Lung (tissue), 12 donors: ENCODE data around the gene ZNF41. TPM values are rescaled to one million over a fixed set of nuclear protein-coding genes. Genes with fewer than 3 reads are reported as not detected.
A peak's percentile ranks its signal among the peaks of the same experiment; 100 is the strongest.
"Not testable (repeated sequence)": the region's sequence is repeated elsewhere in the genome, so short reads cannot be mapped to it uniquely, and the experiment has no call there.

Experiments used
- ATAC-seq: fragments of 200-7000 bp; cut with Tn5 transposase; one replicate; pipeline ENCODE4 v1.9.1; 2020; ENCODE audit warnings: moderate number of reproducible peaks; ENCODE audit not compliant: insufficient read depth, low FRiP score
- DNase-seq, 3 donors: peaks; one replicate each; pipeline ENCODE4 v3.0.0-alpha.2; 2013 to 2017
- H3K27ac ChIP-seq, 2 donors: one replicate each; pipeline ENCODE4 v1.5.1; 2013; ENCODE audit warnings: mild to moderate bottlenecking in 2 of 2, moderate library complexity in 2 of 2, control low read depth in 1 of 2, inconsistent platforms in 1 of 2, low read depth in 1 of 2, low read length in 1 of 2
- H3K27me3 ChIP-seq, 3 donors: one replicate each; pipeline ENCODE4 v1.5.1; 2013; ENCODE audit warnings: low read length in 2 of 3; ENCODE audit not compliant: control insufficient read depth in 3 of 3, insufficient read depth in 3 of 3
- H3K36me3 ChIP-seq, 4 donors: one replicate each; pipeline ENCODE4 v1.5.1; 2013; ENCODE audit warnings: low read length in 4 of 4, mild to moderate bottlenecking in 1 of 4, moderate library complexity in 1 of 4; ENCODE audit not compliant: control insufficient read depth in 4 of 4, insufficient read depth in 4 of 4
- H3K4me1 ChIP-seq, 5 donors: one replicate each; pipeline ENCODE4 v1.5.1; 2013; ENCODE audit warnings: low read length in 5 of 5, mild to moderate bottlenecking in 2 of 5, moderate library complexity in 1 of 5; ENCODE audit not compliant: control insufficient read depth in 5 of 5, insufficient read depth in 5 of 5
- H3K4me3 ChIP-seq: one replicate; pipeline ENCODE4 v1.5.1; 2013; ENCODE audit warnings: mild to moderate bottlenecking, control low read depth, moderate library complexity
- H3K9ac ChIP-seq, 2 donors: one replicate each; pipeline ENCODE4 v1.5.1; 2013; ENCODE audit warnings: low read length in 2 of 2, control low read depth in 1 of 2; ENCODE audit not compliant: insufficient read depth in 1 of 2
- H3K9me3 ChIP-seq, 4 donors: one replicate each; pipeline ENCODE4 v1.5.1; 2013; ENCODE audit warnings: low read length in 3 of 4, mild to moderate bottlenecking in 1 of 4, moderate library complexity in 1 of 4; ENCODE audit not compliant: control insufficient read depth in 4 of 4, insufficient read depth in 3 of 4
- CTCF ChIP-seq: IDR thresholded peaks from 2 replicates; pipeline ENCODE4 v1.5.1; 2012; ENCODE audit warnings: mild to moderate bottlenecking; ENCODE audit errors: control extremely low read depth, extremely low read depth
- WGBS, 2 donors: extraction: QIAGEN DNeasy Blood & Tissue Kit; methylation state at CpG; one replicate each; pipeline ENCODE4 v1.1.7; 2013; 5-methylcytosine and 5-hydroxymethylcytosine counted together
- polyA plus RNA-seq, 2 donors: library from polyadenylated mRNA; stranded (reverse); fragments of 200-250 nt; gene quantifications; one replicate each; pipeline ENCODE4 v1.2.1, GENCODE V29; 2013
- total RNA-seq, 2 donors: library from RNA; depleted of rRNA in 1 of 2; stranded (reverse); fragments of >200 nt in 1 of 2; gene quantifications; one replicate each; pipeline ENCODE4 v1.2.1, GENCODE V29; 2014 to 2021
- donor health status: control.
- donor health status: control.
- donor health status: Bipolar disorder and iron deficiency.
- donor health status: healthy.
- donor health status: DM: yes; HTN: yes; CAD: no.

The ZNF41 gene
- total and polyA plus RNA-seq, 4 donors: 2.0 to 12.0 (median 6.9) TPM

GRCh38 chrX:47498411-47498810, 15.4 kb upstream of the ZNF41 start:
- DNase-seq: no peak
- WGBS, 2 donors: 55% methylated on average over 4 of the region's 4 CpGs
- H3K4me3 ChIP-seq: no peak overlapping the region

GRCh38 chrX:47497271-47497888, 14.4 kb upstream of the ZNF41 start:
- H3K9me3 ChIP-seq: no peaks in the 10 kb centered on the region
- WGBS, 2 donors: 54 to 65% methylated on average over 2 of the region's 2 CpGs
- no peak for TF ChIP-seq CTCF
- DNase-seq: peak in 2 of 3 donors; percentile 26 to 38
- H3K36me3 ChIP-seq: no peaks in the 10 kb centered on the region
- H3K27me3 ChIP-seq: peaks cover 0 to 2% (median 0%) of the 10 kb centered on the region in 3 donors
- ATAC-seq: no peak
- H3K9ac ChIP-seq: no peak overlapping the region
- H3K27ac ChIP-seq: no peak overlapping the region
- no peak overlapping the region for H3K4me3 ChIP-seq
- peaks cover 0 to 6% (median 0%) of the 10 kb centered on the region in 5 donors for H3K4me1 ChIP-seq

More at GRCh38 chrX:47498411-47498810, 15.4 kb upstream of the ZNF41 start:
- H3K9ac ChIP-seq: no peak overlapping the region
- no peaks in the 10 kb centered on the region for H3K36me3 ChIP-seq
- H3K4me1 ChIP-seq: peaks cover 0 to 6% (median 0%) of the 10 kb centered on the region in 5 donors
- H3K9me3 ChIP-seq: no peaks in the 10 kb centered on the region
- no peak overlapping the region for H3K27ac ChIP-seq
- ATAC-seq: no peak
- H3K27me3 ChIP-seq: peaks cover 0 to 2% (median 0%) of the 10 kb centered on the region in 3 donors
- no peak for TF ChIP-seq CTCF

DNA sequence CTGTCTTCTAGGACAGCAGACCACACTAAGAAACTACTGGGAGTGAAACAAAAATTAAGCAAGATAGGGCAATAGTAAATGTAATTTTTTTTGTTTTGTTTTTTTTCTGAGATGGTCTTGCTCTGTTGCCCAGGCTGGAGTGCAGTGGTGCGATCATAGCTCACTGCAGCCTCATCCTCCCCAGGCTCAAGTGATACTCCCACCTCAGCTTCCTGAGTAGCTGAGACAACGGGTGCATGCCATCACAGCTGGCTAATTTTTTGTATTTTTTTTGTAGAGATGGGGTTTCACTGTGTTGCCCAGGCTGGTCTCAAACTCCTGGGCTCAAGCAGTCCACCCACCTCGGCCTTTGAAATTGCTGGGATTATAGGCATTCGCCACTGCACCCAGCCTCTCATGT, 9.1 kb upstream of the ZNF41 start:
- ATAC-seq, H3K27me3 ChIP-seq: not testable (repeated sequence)
- WGBS, 2 donors: 82 to 88% methylated on average over 4 of the region's 4 CpGs

DNA sequence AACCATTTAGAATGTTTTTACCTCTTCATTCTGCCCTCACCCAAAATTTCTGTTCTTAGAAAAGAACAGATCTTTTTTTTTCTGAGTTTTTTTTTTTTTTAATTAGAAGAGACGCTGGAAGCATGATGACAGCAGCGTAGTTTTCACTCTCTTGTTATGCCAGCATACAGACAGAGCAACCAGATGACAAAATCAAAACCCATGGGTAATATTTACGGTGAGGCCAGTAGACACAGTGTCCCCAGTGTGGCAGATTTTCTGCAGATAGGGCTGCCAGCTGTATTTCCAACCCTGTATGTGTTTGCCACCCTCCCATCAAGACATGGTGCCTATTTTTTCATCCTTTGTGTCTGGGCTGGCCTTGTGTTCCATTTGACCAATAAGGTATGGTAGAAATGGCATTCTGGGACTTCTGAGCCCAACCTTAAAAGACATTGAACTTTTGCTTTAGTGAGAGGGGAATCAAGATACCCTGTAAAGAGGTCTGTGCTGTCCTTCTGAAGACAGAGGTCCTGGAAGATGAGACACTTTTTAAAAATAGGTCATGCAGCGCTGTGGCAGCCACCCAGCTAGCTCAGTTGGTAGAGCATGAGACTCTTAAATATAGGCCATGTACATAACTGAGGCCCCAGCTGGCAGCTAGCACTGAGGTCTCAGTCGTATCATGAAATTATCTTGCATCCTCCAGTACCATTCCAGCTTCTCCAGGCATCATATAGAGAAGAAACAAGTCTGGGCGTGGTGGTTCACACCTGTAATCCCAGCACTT, 6.7 kb upstream of the ZNF41 start:
- H3K36me3 ChIP-seq: no peaks in the 10 kb centered on the region
- no peak for DNase-seq
- no peaks in the 10 kb centered on the region for H3K27me3 ChIP-seq
- H3K9ac ChIP-seq: no peak overlapping the region
- H3K27ac ChIP-seq: peak overlapping the region in 1 of 2 donors; percentile 87
- no peak overlapping the region for H3K4me3 ChIP-seq
- peaks cover 0 to 6% (median 0%) of the 10 kb centered on the region in 5 donors for H3K4me1 ChIP-seq
- H3K9me3 ChIP-seq: peaks cover 0 to 4% (median 0%) of the 10 kb centered on the region in 4 donors
- TF ChIP-seq CTCF: no peak
- ATAC-seq: no peak
- 80 to 96% methylated on average over 6 of the region's 6 CpGs for whole genome bisulfite sequencing, 2 donors

More for the DNA sequence above, 9.1 kb upstream of the ZNF41 start:
- not testable (repeated sequence) for H3K9ac ChIP-seq, H3K9me3 ChIP-seq, DNase-seq, H3K36me3 ChIP-seq, H3K4me3 ChIP-seq, H3K27ac ChIP-seq, H3K4me1 ChIP-seq
